ENCODE results near the gene SCGN. TPM values are rescaled to one million over a fixed set of nuclear protein-coding genes. Genes with fewer than 3 reads are reported as not detected.

SCGN gene
- total and polyA plus RNA-seq, 2 of the 13 experiments (the other 11 are each of a cell fraction or from before 2014, with no cell fraction given) = 2.9 to 29.0 TPM

GRCh38 chr6:25637211-25637610 is 14.8 kb upstream of the SCGN start (continued):
- TF ChIP-seq ARID5B (CRISPR knock-in tag; IDR thresholded peaks at IDR 0.05) = peak; percentile 88
- peak; percentile 65; the same call in 1 of the 2 replicates for TF ChIP-seq BCL6 (CRISPR knock-in tag; IDR thresholded peaks at IDR 0.05)
- no peak for TF ChIP-seq DDIT3 (CRISPR knock-in tag; IDR thresholded peaks at IDR 0.05)
- no peak; the same call in 1 of the 2 replicates for TF ChIP-seq TEF (CRISPR knock-in tag; IDR thresholded peaks at IDR 0.05)
- no peak for TF ChIP-seq CSRNP1 (CRISPR knock-in tag; IDR thresholded peaks at IDR 0.05)
- no peak for TF ChIP-seq TBP (CRISPR knock-in tag; IDR thresholded peaks at IDR 0.05)
- peak; percentile 68 for TF ChIP-seq TEAD3 (CRISPR knock-in tag; optimal IDR thresholded peaks at IDR 0.05; ENCODE audit: borderline replicate concordance)
- TF ChIP-seq SATB2 (CRISPR knock-in tag; IDR thresholded peaks at IDR 0.05) = 0 out of 2 replicates have a peak, but pooled peaks have one; percentile 35
- TF ChIP-seq ZNF784 (CRISPR knock-in tag; IDR thresholded peaks at IDR 0.05; ENCODE audit: borderline replicate concordance) = no peak
- TF ChIP-seq ZNF512B (CRISPR knock-in tag; IDR thresholded peaks at IDR 0.05; ENCODE audit: borderline replicate concordance) = no peak
- TF ChIP-seq ZNF292 (CRISPR knock-in tag; IDR thresholded peaks at IDR 0.05; ENCODE audit: borderline replicate concordance, low read depth) = no peak
- no peak for TF ChIP-seq RCOR2 (CRISPR knock-in tag; IDR thresholded peaks at IDR 0.05)
- no peak for TF ChIP-seq KLF9 (CRISPR knock-in tag; IDR thresholded peaks at IDR 0.05; ENCODE audit: low read depth)
- TF ChIP-seq MIER3 (CRISPR knock-in tag; IDR thresholded peaks at IDR 0.05; ENCODE audit: borderline replicate concordance) = no peak; the same call in 1 of the 2 replicates
- TF ChIP-seq TEAD2 (CRISPR knock-in tag; IDR thresholded peaks at IDR 0.05) = no peak
- peak; percentile 62; the same call in 1 of the 2 replicates for TF ChIP-seq ISL2 (CRISPR knock-in tag; IDR thresholded peaks at IDR 0.05)
- no peak for TF ChIP-seq ZNF501 (CRISPR knock-in tag; IDR thresholded peaks at IDR 0.05)
- TF ChIP-seq ZNF451 (CRISPR knock-in tag; IDR thresholded peaks at IDR 0.05) = no peak
- no peak for TF ChIP-seq ZFX (CRISPR knock-in tag; IDR thresholded peaks at IDR 0.05; ENCODE audit: low read depth)
- TF ChIP-seq SMC3 (IDR thresholded peaks at IDR 0.05; ENCODE audit: low read length) = 0 out of 2 replicates have a peak, but pooled peaks have one; percentile 14
